ENCODE measurements around the gene CCNY. TPM values are rescaled to one million over a fixed set of nuclear protein-coding genes. Genes with fewer than 3 reads are reported as not detected.
A peak's percentile ranks its signal among the peaks of the same experiment; 100 is the strongest.

Gene CCNY
- total and polyA plus RNA-seq, 12 donors: 26.0 to 99.4 (median 88.9) TPM

- TF ChIP-seq CTCF (IDR thresholded peaks at IDR 0.05): no peak
- Histone ChIP-seq H3K4me1 (peaks cover 3 to 83% (median 72%) of the 10 kb centered on the region in 9 donors), H3K27ac (no peak overlapping the region), H3K4me3 (no peak overlapping the region), H3K27me3 (no peaks in the 10 kb centered on the region), H3K9me3 (no peaks in the 10 kb centered on the region), H3K36me3 (no peaks in the 10 kb centered on the region)
- intact Hi-C loops (cut with DNase I): no loop called here
- WGBS, 2 donors: 73 to 82% methylated on average over 9 of the region's 9 CpGs
- ATAC-seq (no peak), DNase-seq (no peak)
These were observed 19.8 kb downstream of the CCNY start for GRCh38 chr10:35355971-35356724.

GRCh38 chr10:35356725-35357092 is 20.4 kb downstream of the CCNY start:
- H3K9me3 ChIP-seq: no peaks in the 10 kb centered on the region
- H3K36me3 ChIP-seq: no peaks in the 10 kb centered on the region
- H3K4me3 ChIP-seq: no peak overlapping the region
- no peak overlapping the region for H3K27ac ChIP-seq
- ATAC-seq: no peak
- intact Hi-C loops (cut with DNase I): no loop called here
- H3K4me1 ChIP-seq: peaks cover 3 to 77% (median 67%) of the 10 kb centered on the region in 9 donors
- TF ChIP-seq CTCF (IDR thresholded peaks at IDR 0.05): no peak
- no peak for DNase-seq
- H3K27me3 ChIP-seq: no peaks in the 10 kb centered on the region
- WGBS, 2 donors: 61 to 63% methylated on average over 2 of the region's 2 CpGs

- Histone ChIP-seq H3K9me3 (no peaks in the 10 kb centered on the region), H3K4me1 (peaks cover 3 to 60% (median 45%) of the 10 kb centered on the region in 9 donors), H3K27me3 (no peaks in the 10 kb centered on the region), H3K4me3 (no peak overlapping the region), H3K36me3 (no peaks in the 10 kb centered on the region), H3K27ac (no peak overlapping the region)
- 52 to 58% methylated on average over 2 of the region's 2 CpGs for WGBS, 2 donors
- intact Hi-C loops (cut with DNase I): no loop called here
- ATAC-seq (peak in 1 of 8 donors; percentile 28), DNase-seq (no peak)
- TF ChIP-seq CTCF (IDR thresholded peaks at IDR 0.05): no peak
These were observed 22.7 kb downstream of the CCNY start for GRCh38 chr10:35359056-35359455.

- Histone ChIP-seq H3K4me3 (no peak overlapping the region), H3K27ac (no peak overlapping the region), H3K4me1 (peaks cover 3 to 60% (median 42%) of the 10 kb centered on the region in 9 donors), H3K36me3 (no peaks in the 10 kb centered on the region), H3K9me3 (no peaks in the 10 kb centered on the region), H3K27me3 (no peaks in the 10 kb centered on the region)
- DNase-seq: no peak
- no peak for ATAC-seq
- no peak for TF ChIP-seq CTCF (IDR thresholded peaks at IDR 0.05)
- WGBS, 2 donors: 95 to 97% methylated on average over 4 of the region's 4 CpGs
- intact Hi-C loops (cut with DNase I): no loop called here
These were observed 23.6 kb downstream of the CCNY start for GRCh38 chr10:35359873-35360272.
